CD4-positive, CD25-positive, alpha-beta regulatory T cell (primary cell): ENCODE results near the gene ESPN. TPM values are rescaled to one million over a fixed set of nuclear protein-coding genes. Genes with fewer than 3 reads are reported as not detected.

Experiments
- ATAC-seq, 2 donors: fragments of 150-1000 bp; cut with Tn5 transposase; one replicate each; pipeline ENCODE4 v1.10.0; 2021; ENCODE audit warnings: low read depth in 2 of 2, moderate number of reproducible peaks in 2 of 2, moderate library complexity in 1 of 2
- DNase-seq, 3 donors: peaks; one replicate each; pipeline versions ENCODE4 v3.0.0 to v3.0.0-alpha.2; 2012 to 2022; ENCODE audit warnings: mixed read lengths in 1 of 3
- H3K27ac ChIP-seq: one replicate; pipeline ENCODE4 v1.7.0; 2013; ENCODE audit warnings: mild to moderate bottlenecking, low read length; ENCODE audit not compliant: insufficient read depth, poor library complexity, severe bottlenecking
- H3K27me3 ChIP-seq: one replicate; pipeline ENCODE4 v1.7.0; 2013; ENCODE audit warnings: low read length; ENCODE audit not compliant: control insufficient read depth, insufficient read depth
- H3K36me3 ChIP-seq: one replicate; pipeline ENCODE4 v1.7.0; 2013; ENCODE audit warnings: mild to moderate bottlenecking, low read length, moderate library complexity; ENCODE audit not compliant: control insufficient read depth, insufficient read depth
- H3K4me1 ChIP-seq: 2 replicates; pipeline ENCODE4 v1.7.0; 2013; ENCODE audit warnings: mild to moderate bottlenecking, low read length; ENCODE audit not compliant: insufficient read depth, control insufficient read depth, poor library complexity, severe bottlenecking
- H3K4me3 ChIP-seq: one replicate; pipeline ENCODE4 v1.7.0; 2013; ENCODE audit warnings: low read depth, mild to moderate bottlenecking, low read length, moderate library complexity
- H3K9me3 ChIP-seq, 2 experiments: 1 replicate in 1 of 2; 2 replicates in 1 of 2; pipeline ENCODE4 v1.7.0; 2013; ENCODE audit warnings: low read length in 2 of 2, mild to moderate bottlenecking in 1 of 2, moderate library complexity in 1 of 2; ENCODE audit not compliant: control insufficient read depth in 2 of 2
- H3K27ac Mint-ChIP-seq, 3 donors: one replicate each; pipeline ENCODE4 v1.8.0; 2020 to 2022; ENCODE audit warnings: mild to moderate bottlenecking in 3 of 3, mixed read lengths in 3 of 3, moderate library complexity in 2 of 3
- H3K27me3 Mint-ChIP-seq: one replicate; pipeline ENCODE4 v1.8.0; 2022; ENCODE audit warnings: mild to moderate bottlenecking, mixed read lengths
- H3K36me3 Mint-ChIP-seq: one replicate; pipeline ENCODE4 v1.8.0; 2020; ENCODE audit warnings: mixed read lengths
- H3K4me1 Mint-ChIP-seq, 4 donors: one replicate each; pipeline ENCODE4 v1.8.0; 2020 to 2022; ENCODE audit warnings: mixed read lengths in 4 of 4, mild to moderate bottlenecking in 1 of 4
- H3K4me3 Mint-ChIP-seq, 4 donors: one replicate each; pipeline ENCODE4 v1.8.0; 2020 to 2022; ENCODE audit warnings: mild to moderate bottlenecking in 4 of 4, mixed read lengths in 4 of 4, moderate library complexity in 3 of 4
- H3K9me3 Mint-ChIP-seq, 7 donors: one replicate each; pipeline ENCODE4 v1.8.0; 2020 to 2022; ENCODE audit warnings: mixed read lengths in 7 of 7, mild to moderate bottlenecking in 3 of 7, moderate library complexity in 2 of 7
- polyA plus RNA-seq, 4 donors: library from polyadenylated mRNA; unstranded; fragments of 300-500 nt; fragmentation: Illumina TruSeq; gene quantifications; one replicate each; pipeline ENCODE4 v1.2.3, GENCODE V29; 2021
- total RNA-seq: library from RNA; stranded (reverse); gene quantifications from one replicate; pipeline ENCODE4 v1.2.3, GENCODE V29; 2022

Gene ESPN, protein sequence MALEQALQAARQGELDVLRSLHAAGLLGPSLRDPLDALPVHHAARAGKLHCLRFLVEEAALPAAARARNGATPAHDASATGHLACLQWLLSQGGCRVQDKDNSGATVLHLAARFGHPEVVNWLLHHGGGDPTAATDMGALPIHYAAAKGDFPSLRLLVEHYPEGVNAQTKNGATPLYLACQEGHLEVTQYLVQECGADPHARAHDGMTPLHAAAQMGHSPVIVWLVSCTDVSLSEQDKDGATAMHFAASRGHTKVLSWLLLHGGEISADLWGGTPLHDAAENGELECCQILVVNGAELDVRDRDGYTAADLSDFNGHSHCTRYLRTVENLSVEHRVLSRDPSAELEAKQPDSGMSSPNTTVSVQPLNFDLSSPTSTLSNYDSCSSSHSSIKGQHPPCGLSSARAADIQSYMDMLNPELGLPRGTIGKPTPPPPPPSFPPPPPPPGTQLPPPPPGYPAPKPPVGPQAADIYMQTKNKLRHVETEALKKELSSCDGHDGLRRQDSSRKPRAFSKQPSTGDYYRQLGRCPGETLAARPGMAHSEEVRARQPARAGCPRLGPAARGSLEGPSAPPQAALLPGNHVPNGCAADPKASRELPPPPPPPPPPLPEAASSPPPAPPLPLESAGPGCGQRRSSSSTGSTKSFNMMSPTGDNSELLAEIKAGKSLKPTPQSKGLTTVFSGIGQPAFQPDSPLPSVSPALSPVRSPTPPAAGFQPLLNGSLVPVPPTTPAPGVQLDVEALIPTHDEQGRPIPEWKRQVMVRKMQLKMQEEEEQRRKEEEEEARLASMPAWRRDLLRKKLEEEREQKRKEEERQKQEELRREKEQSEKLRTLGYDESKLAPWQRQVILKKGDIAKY
- total RNA-seq (3.7 TPM), polyA plus RNA-seq (under 1 TPM; 0.22 to 0.25 (median 0.22) TPM)

DNA sequence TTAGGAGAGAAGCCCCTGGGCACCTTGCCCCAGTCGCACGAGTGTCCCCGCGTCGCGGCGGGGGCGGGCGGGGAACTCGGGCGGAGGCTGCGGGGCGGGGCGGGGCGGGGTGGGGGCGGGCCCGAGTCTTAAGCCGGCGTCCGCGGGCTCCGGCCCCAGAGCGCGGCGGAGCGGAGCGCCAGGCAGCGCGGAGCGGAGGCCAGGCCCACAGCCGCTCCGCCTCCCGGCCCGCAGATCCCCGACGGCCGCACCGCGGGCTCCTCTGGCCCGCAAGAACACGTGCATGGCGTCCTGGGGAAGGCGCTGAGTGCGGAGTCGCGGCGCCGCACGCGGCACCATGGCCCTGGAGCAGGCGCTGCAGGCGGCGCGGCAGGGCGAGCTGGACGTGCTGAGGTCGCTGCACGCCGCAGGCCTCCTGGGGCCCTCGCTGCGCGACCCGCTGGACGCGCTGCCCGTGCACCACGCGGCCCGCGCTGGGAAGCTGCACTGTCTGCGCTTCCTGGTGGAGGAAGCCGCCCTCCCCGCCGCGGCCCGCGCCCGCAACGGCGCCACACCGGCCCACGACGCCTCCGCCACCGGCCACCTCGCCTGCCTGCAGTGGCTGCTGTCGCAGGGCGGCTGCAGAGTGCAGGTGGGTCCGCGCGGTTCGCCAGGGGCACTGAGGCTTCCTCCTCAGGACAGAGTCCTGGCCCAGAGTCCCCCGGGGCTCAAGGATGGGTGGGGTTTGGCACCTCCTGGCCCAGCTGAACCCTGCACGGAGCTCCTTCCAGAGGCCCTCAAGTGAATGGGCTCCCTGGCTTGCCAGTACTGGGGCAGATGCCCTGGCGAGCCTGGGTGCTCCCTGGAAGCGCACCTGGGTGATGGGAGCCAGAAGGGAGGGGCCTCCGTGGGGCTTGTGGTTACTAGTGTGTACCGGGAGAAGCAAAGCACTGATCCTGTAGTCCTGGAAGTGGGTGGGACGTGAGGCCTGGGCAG lies at the start of gene ESPN:
Gene ESPN (plus strand): TSS at position 158 of the 975 bp plus-strand sequence. CDS start 180 bp downstream, at position 338.
- ATAC-seq = no peak
- Mint-ChIP-seq H3K36me3 (no peaks in the 10 kb centered on the region), H3K4me1 (peaks cover 0 to 15% (median 0%) of the 10 kb centered on the region in 4 donors), H3K27ac (no peak within 1 kb of the TSS), H3K9me3 (no peaks in the 10 kb centered on the region), H3K27me3 (peaks cover 54% of the 10 kb centered on the region), H3K4me3 (peak within 1 kb of the TSS; percentile 51 to 74 (median 70))
- Histone ChIP-seq H3K36me3 (no peaks in the 10 kb centered on the region), H3K27me3 (peaks cover 12% of the 10 kb centered on the region), H3K4me3 (no peak within 1 kb of the TSS), H3K27ac (no peak within 1 kb of the TSS), H3K9me3 (no peaks in the 10 kb centered on the region), H3K4me1 (peaks cover 32% of the 10 kb centered on the region)
- no peak for DNase-seq

DNA sequence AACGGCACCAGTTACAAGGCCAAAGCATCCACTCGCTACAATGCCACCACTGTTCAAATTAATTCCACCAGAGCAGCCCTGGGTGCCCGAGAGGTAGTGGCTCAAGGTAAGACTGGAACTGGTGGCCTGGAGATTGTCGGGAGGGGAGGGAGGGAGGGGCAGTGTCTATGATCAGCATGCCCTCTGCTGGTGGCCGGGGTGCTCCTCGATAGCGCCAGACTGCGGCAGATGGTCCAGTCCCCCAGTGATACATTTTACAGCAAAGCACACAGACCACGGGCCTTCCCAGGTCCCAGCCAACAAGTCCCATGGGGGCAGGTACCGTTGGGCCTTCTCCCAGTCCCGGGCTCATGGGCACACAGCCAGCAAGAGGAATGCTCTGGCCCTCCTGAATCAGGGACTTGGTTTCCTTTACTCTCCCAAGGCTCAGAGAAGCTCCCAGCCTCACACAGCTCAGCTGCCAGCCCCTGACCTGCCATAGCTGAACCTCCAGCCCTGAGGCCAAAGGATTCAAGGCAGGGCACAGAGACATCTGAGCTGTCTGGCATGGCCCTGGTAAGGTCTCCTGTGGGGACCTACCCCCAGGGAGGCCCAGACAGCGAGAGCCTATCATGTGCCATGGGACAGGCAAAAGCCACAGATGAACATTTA lies 46.4 kb upstream of the ESPN start:
- Histone ChIP-seq H3K4me3 (no peak overlapping the region), H3K9me3 (no peaks in the 10 kb centered on the region), H3K27me3 (no peaks in the 10 kb centered on the region), H3K4me1 (no peaks in the 10 kb centered on the region), H3K27ac (no peak overlapping the region), H3K36me3 (no peaks in the 10 kb centered on the region)
- no peak for DNase-seq
- Mint-ChIP-seq H3K4me1 (no peaks in the 10 kb centered on the region), H3K4me3 (no peak overlapping the region), H3K36me3 (no peaks in the 10 kb centered on the region), H3K9me3 (peaks cover 0 to 4% (median 0%) of the 10 kb centered on the region in 7 donors), H3K27me3 (peaks cover 4% of the 10 kb centered on the region), H3K27ac (no peak overlapping the region)
- no peak for ATAC-seq

DNA sequence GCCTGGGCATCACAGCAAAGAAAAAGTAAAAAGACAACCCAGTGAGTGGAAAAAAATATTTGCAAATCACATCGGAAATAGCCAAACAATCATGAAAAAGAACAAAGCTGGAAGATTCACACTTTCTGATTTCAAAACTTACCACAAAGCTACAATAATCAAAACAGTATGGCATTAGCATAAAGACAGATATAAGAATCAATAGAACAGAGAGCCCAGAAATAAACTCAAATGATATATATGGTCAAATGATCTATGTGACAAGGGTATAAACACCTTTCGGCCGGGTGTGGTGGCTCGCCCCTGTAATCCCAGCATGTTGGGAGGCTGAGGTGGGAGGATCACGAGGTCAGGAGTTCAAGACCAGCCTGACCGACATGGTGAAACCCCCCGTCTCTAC lies 44.5 kb upstream of the ESPN start:
- H3K36me3 ChIP-seq = no peaks in the 10 kb centered on the region
- H3K27ac Mint-ChIP-seq = no peak overlapping the region
- peaks cover 0 to 2% (median 0%) of the 10 kb centered on the region in 4 donors for H3K4me1 Mint-ChIP-seq
- no peak overlapping the region for H3K27ac ChIP-seq
- H3K4me1 ChIP-seq = no peaks in the 10 kb centered on the region
- H3K4me3 ChIP-seq = no peak overlapping the region
- ATAC-seq = no peak
- peaks cover 0 to 4% (median 0%) of the 10 kb centered on the region in 7 donors for H3K9me3 Mint-ChIP-seq
- H3K27me3 Mint-ChIP-seq = peaks cover 4% of the 10 kb centered on the region
- no peak overlapping the region for H3K4me3 Mint-ChIP-seq
- no peak for DNase-seq
- H3K27me3 ChIP-seq = no peaks in the 10 kb centered on the region
- H3K9me3 ChIP-seq = peaks cover 0 to 4% of the 10 kb centered on the region in 2 experiments
- peaks cover 3% of the 10 kb centered on the region for H3K36me3 Mint-ChIP-seq

DNA sequence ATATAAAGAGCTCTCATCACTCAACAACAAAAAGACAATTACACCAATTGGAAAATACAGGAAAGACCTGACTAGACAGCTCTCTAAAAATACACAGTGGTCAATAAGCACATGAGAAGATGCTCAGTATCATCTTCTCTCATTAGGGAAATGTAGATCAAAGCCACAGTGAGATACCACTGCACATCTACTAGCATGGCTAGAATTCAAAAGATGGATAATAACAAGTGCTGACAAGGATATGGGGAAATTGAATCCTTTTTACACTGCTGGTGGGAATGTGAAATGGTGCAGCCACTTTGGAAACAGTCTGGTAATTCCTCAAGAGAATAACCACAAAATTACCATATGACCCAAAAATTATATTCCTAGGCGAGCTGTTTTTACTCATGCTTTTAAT lies 40.4 kb upstream of the ESPN start:
- Histone ChIP-seq H3K9me3 (peaks cover 0 to 4% of the 10 kb centered on the region in 2 experiments), H3K27me3 (no peaks in the 10 kb centered on the region), H3K4me3 (no peak overlapping the region), H3K27ac (no peak overlapping the region), H3K36me3 (no peaks in the 10 kb centered on the region), H3K4me1 (no peaks in the 10 kb centered on the region)
- DNase-seq = no peak
- Mint-ChIP-seq H3K36me3 (peaks cover 3% of the 10 kb centered on the region), H3K9me3 (peaks cover 0 to 4% (median 0%) of the 10 kb centered on the region in 7 donors), H3K4me3 (no peak overlapping the region), H3K27me3 (peaks cover 4% of the 10 kb centered on the region), H3K4me1 (peaks cover 0 to 2% (median 0%) of the 10 kb centered on the region in 4 donors), H3K27ac (no peak overlapping the region)
- ATAC-seq = no peak

DNA sequence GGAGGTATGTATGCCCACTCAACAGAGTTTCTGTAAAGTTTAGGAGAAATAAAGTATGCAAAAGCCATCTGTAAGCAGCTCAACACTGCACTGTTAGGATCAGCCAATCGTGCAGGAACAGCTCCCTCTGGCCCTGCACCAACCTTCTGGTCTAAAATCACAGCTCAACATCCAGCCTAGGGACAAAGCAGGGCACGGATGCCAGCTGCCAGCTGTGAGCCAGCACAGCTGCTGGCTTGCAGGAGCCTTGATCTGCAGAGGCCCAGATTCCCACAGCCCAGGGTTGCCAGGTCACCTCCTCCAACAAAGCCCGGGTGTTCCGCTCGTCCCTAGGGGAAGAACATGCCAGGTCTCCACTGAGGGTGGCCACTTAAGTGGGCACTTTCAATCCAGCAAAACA lies 39.6 kb upstream of the ESPN start:
- ATAC-seq = no peak
- DNase-seq = no peak
- no peak overlapping the region for H3K4me3 ChIP-seq
- H3K27me3 ChIP-seq = no peaks in the 10 kb centered on the region
- no peaks in the 10 kb centered on the region for H3K36me3 ChIP-seq
- Mint-ChIP-seq H3K27me3 (no peaks in the 10 kb centered on the region), H3K36me3 (peaks cover 3% of the 10 kb centered on the region), H3K27ac (no peak overlapping the region), H3K4me3 (no peak overlapping the region), H3K4me1 (peaks cover 0 to 2% (median under 1%) of the 10 kb centered on the region in 4 donors), H3K9me3 (peaks cover 0 to 1% (median 0%) of the 10 kb centered on the region in 7 donors)
- peaks cover 0 to 4% of the 10 kb centered on the region in 2 experiments for H3K9me3 ChIP-seq
- H3K27ac ChIP-seq = no peak overlapping the region
- no peaks in the 10 kb centered on the region for H3K4me1 ChIP-seq

DNA sequence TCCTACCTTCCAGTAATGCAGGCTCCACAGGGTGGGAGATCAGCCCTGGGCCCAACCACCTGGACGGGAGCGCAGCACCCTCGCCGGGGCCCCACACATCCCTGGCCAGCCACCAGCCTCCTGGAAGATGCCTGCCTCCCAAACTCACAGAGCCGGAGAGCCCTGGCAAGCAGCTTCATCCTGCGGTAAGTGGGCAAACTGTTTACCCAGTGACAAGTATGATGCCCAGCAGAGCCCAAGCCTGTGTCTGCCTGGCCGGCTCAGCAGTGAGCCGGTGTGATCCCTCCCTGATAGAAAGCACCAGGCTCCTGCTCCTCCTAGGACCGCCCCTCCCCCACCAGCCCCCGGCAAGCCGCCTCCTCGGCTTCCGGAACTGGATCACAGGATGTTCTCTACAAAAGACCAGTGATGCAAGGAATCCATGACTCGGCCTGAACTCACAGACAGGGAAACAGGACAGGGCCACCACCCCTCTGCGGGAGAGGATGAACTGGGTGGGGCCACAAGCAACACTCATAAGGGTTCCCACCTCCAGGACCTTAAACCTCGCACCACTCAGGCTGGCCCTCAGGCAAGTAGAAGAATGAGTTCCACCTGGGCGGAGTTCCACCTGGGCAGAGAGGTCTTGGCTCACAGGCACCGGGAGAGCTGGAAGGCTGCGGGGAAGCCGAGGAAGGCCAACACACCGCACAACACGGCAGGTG lies 38.9 kb upstream of the ESPN start:
- Histone ChIP-seq H3K9me3 (peaks cover 0 to 4% of the 10 kb centered on the region in 2 experiments), H3K36me3 (no peaks in the 10 kb centered on the region), H3K4me3 (no peak overlapping the region), H3K4me1 (no peaks in the 10 kb centered on the region), H3K27ac (no peak overlapping the region), H3K27me3 (no peaks in the 10 kb centered on the region)
- DNase-seq = no peak
- Mint-ChIP-seq H3K9me3 (no peaks in the 10 kb centered on the region), H3K4me1 (peaks cover 0 to 3% (median 1%) of the 10 kb centered on the region in 4 donors), H3K36me3 (peaks cover 3% of the 10 kb centered on the region), H3K4me3 (peak overlapping the region in 1 of 4 donors; percentile 47), H3K27ac (no peak overlapping the region), H3K27me3 (no peaks in the 10 kb centered on the region)
- no peak for ATAC-seq
